ENCODE data around the gene NDUFA1. TPM values are rescaled to one million over a fixed set of nuclear protein-coding genes. Genes with fewer than 3 reads are reported as not detected.

Gene NDUFA1
- total and polyA plus RNA-seq, 2 of the 13 experiments (the other 11 are each of a cell fraction or from before 2014, with no cell fraction given): 150 to 167 TPM

- TF ChIP-seq ATF7-NPFF (CRISPR knock-in tag; IDR thresholded peaks at IDR 0.05; ENCODE audit: low read depth) (no peak), SIN3A (IDR thresholded peaks at IDR 0.05; ENCODE audit: borderline replicate concordance, low read depth, low read length) (peak; percentile 60; the same call in 1 of the 2 replicates), TCF7 (IDR thresholded peaks at IDR 0.05; ENCODE audit: low read depth) (no peak), SPEN (CRISPR knock-in tag; IDR thresholded peaks at IDR 0.05; ENCODE audit: low read depth) (peak; percentile 82; the same call in 1 of the 2 replicates), AGO2 (optimal IDR thresholded peaks at IDR 0.05; ENCODE audit: low read depth, low read length) (peak; percentile 47), ISX (CRISPR knock-in tag; conservative IDR thresholded peaks at IDR 0.05) (peak; percentile 80; the same call in 1 of the 2 replicates), E2F2 (CRISPR knock-in tag; IDR thresholded peaks at IDR 0.05; ENCODE audit: borderline replicate concordance) (no peak), ZNF281 (CRISPR knock-in tag; IDR thresholded peaks at IDR 0.05; ENCODE audit: borderline replicate concordance) (no peak), KDM3A (CRISPR knock-in tag; IDR thresholded peaks at IDR 0.05; ENCODE audit: low read depth) (no peak), MYC (CRISPR knock-in tag; IDR thresholded peaks at IDR 0.05; ENCODE audit: borderline replicate concordance) (peak; percentile 83), PAXIP1 (CRISPR knock-in tag; conservative IDR thresholded peaks at IDR 0.05) (no peak), ZFP1 (CRISPR knock-in tag; IDR thresholded peaks at IDR 0.05) (no peak), SAP130 (CRISPR knock-in tag; IDR thresholded peaks at IDR 0.05; ENCODE audit: low read depth) (peak; percentile 85; the same call in 1 of the 2 replicates), RCOR2 (CRISPR knock-in tag; IDR thresholded peaks at IDR 0.05) (no peak), HOXD1 (CRISPR knock-in tag; IDR thresholded peaks at IDR 0.05) (0 out of 2 replicates have a peak, but pooled peaks have one; percentile 35), ZNF333 (CRISPR knock-in tag; IDR thresholded peaks at IDR 0.05; ENCODE audit: borderline replicate concordance) (no peak), NBN (conservative IDR thresholded peaks at IDR 0.05) (no peak), ZSCAN31 (CRISPR knock-in tag; IDR thresholded peaks at IDR 0.05; ENCODE audit: low read depth) (peak; percentile 57; the same call in 1 of the 2 replicates), JUN (CRISPR knock-in tag; IDR thresholded peaks at IDR 0.05) (no peak), KDM5B (CRISPR knock-in tag; IDR thresholded peaks at IDR 0.05; ENCODE audit: borderline replicate concordance) (no peak), HOXA5 (CRISPR knock-in tag; IDR thresholded peaks at IDR 0.05) (peak; percentile 63; the same call in 1 of the 2 replicates), IKZF5 (CRISPR knock-in tag; IDR thresholded peaks at IDR 0.05) (no peak)
Observed at GRCh38 chrX:119871599-119872395, at the start of gene NDUFA1, which contains the start of gene RNF113A (continued).

Measured in HepG2 (cell line).